PFSK-1 (cell line): ENCODE results near the gene ANHX.

Experiments
- REST ChIP-seq, 2 experiments: IDR thresholded peaks; 2 replicates each; pipeline versions ENCODE4 v1.6.1 to v1.8.0; 2011 to 2012; ENCODE audit warnings: low read depth in 2 of 2, low read length in 2 of 2, control low read depth in 1 of 2, inconsistent platforms in 1 of 2, mild to moderate bottlenecking in 1 of 2, moderate library complexity in 1 of 2; ENCODE audit not compliant: insufficient read depth in 1 of 2
- SIN3A ChIP-seq: IDR thresholded peaks from 2 replicates; pipeline ENCODE4 v1.6.1; 2012; ENCODE audit warnings: mild to moderate bottlenecking, low read length, moderate library complexity, borderline replicate concordance; ENCODE audit not compliant: insufficient read depth
- TAF1 ChIP-seq: IDR thresholded peaks from 2 replicates; pipeline ENCODE4 v1.6.1; 2012; ENCODE audit warnings: low read length, control low read depth, borderline replicate concordance; ENCODE audit not compliant: insufficient read depth

- TF ChIP-seq TAF1 (no peak), REST (IDR thresholded peaks at IDR 0.05; ENCODE audit: insufficient read depth in 1 of 2, low read depth in 2 of 2, low read length in 2 of 2) (no peak), SIN3A (no peak)
Measured at GRCh38 chr12:133236556-133236955, 879 bp upstream of the ANHX start.
